Activated CD4-positive, alpha-beta memory T cell treated with anti-CD3 and anti-CD28 coated beads for 36 hours (primary cell): ENCODE data around the gene FZD2. TPM values are rescaled to one million over a fixed set of nuclear protein-coding genes. Genes with fewer than 3 reads are reported as not detected.
"Not testable (repeated sequence)": the region's sequence is repeated elsewhere in the genome, so short reads cannot be mapped to it uniquely, and the experiment has no call there.

ENCODE experiments used
- CTCF ChIA-PET: fragments of 350-600 bp; sonication (Branson Sonifier 250); formaldehyde crosslinking; loops from one replicate; lab custom pipeline; 2021; ENCODE audit warnings: antibody characterized with exemption, inconsistent platforms; lab: Charles Lee
- POLR2A ChIA-PET: fragments of 350-600 bp; sonication (Branson Sonifier 250); formaldehyde crosslinking; loops from one replicate; lab custom pipeline; 2021; ENCODE audit warnings: antibody characterized with exemption; lab: Charles Lee
- DNase-seq: peaks from one replicate; pipeline ENCODE4 v3.0.0-alpha.2; 2020
- H3K27ac Mint-ChIP-seq: one replicate; pipeline ENCODE4 v1.8.0; 2021; ENCODE audit warnings: mixed read lengths
- H3K27me3 Mint-ChIP-seq: one replicate; pipeline ENCODE4 v1.8.0; 2021; ENCODE audit warnings: mixed read lengths
- H3K36me3 Mint-ChIP-seq: one replicate; pipeline ENCODE4 v1.8.0; 2021; ENCODE audit warnings: mixed read lengths
- H3K4me1 Mint-ChIP-seq: one replicate; pipeline ENCODE4 v1.8.0; 2021; ENCODE audit warnings: low read depth, mixed read lengths
- H3K4me3 Mint-ChIP-seq: one replicate; pipeline ENCODE4 v1.8.0; 2021; ENCODE audit warnings: mild to moderate bottlenecking, mixed read lengths
- H3K9me3 Mint-ChIP-seq: one replicate; pipeline ENCODE4 v1.8.0; 2021; ENCODE audit warnings: mixed read lengths
- intact Hi-C: fragments of 100-400 bp; cut with micrococcal nuclease; formaldehyde crosslinking; loops from one replicate; pipeline ENCODE4 v1.15.1; 2023
- total RNA-seq, 2 experiments: library from RNA; stranded (reverse); gene quantifications; one replicate each; pipeline ENCODE4 v1.2.3, GENCODE V29; 2021

Gene FZD2
- total RNA-seq, 2 experiments from 2014 or later = not detected

DNA sequence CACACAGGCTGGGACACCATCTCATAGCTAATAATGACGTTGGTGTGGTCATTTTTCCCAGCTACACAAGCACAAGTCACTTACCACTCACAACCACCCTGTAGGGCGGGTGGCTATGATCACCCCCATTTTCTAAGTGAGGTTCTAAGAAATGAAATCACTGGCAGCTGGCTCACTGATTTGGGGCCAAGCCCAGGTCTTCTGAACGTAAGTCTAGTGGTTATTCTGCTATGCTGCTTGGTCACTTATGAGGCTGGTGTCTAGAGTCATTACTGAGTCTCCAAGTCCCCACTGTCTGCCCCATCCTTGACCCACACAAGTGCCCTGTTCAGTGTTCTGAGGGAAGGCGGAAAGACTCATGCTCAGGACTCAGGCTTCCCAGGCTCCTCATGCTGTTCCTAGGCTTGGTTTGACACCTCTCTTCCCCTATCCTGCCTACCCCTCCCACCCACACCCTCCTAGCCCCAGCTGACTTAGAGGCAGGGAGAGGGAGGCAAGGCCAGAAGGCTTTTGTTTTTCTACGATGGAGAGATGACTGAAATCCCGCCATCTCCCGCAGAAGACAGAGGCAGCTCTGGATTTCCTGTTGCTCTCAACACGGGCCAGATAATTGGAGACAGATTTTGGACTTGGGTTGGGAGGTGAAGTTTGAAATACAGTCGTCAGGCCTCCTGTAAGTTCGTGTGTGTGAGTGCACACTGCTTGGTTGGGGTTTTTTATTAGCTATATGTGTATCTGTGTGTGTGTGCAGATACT lies 32.2 kb downstream of the FZD2 start:
- Mint-ChIP-seq H3K27ac (no peak overlapping the region), H3K4me1 (no peaks in the 10 kb centered on the region), H3K4me3 (no peak overlapping the region), H3K36me3 (no peaks in the 10 kb centered on the region), H3K27me3 (no peaks in the 10 kb centered on the region), H3K9me3 (no peaks in the 10 kb centered on the region)
- ChIA-PET CTCF (no interaction called here), POLR2A (no interaction called here)
- DNase-seq = no peak
- intact Hi-C loops = no loop called here

- H3K36me3 Mint-ChIP-seq, H3K4me3 Mint-ChIP-seq, CTCF ChIA-PET, H3K9me3 Mint-ChIP-seq, H3K27me3 Mint-ChIP-seq, POLR2A ChIA-PET, H3K4me1 Mint-ChIP-seq, DNase-seq, H3K27ac Mint-ChIP-seq, intact Hi-C loops: not testable (repeated sequence)
Observed at GRCh38 chr17:44590072-44590462, 32.8 kb downstream of the FZD2 start.

DNA sequence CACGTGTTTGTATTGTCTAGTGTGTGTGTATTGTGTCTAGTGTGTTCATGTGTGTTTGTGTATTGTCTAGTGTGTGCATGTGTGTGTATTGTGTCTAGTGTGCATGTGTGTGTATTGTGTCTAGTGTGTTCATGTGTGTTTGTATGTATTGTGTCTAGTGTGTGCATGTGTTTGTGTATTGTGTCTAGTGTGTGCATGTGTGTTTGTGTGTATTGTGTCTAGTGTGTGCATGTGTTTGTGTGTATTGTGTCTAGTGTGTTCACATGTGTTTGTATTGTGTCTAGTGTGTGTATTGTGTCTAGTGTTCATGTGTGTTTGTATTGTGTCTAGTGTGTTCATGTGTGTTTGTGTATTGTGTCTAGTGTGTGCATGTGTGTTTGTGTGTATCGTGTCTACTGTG lies 33.5 kb downstream of the FZD2 start:
- DNase-seq, intact Hi-C loops: not testable (repeated sequence)

GRCh38 chr17:44591206-44591605 lies 33.9 kb downstream of the FZD2 start:
- intact Hi-C loops = no loop called here
- no peaks in the 10 kb centered on the region for H3K36me3 Mint-ChIP-seq
- H3K9me3 Mint-ChIP-seq = no peaks in the 10 kb centered on the region
- no peak overlapping the region for H3K27ac Mint-ChIP-seq
- no peak for DNase-seq
- H3K4me3 Mint-ChIP-seq = no peak overlapping the region
- peaks cover under 1% of the 10 kb centered on the region for H3K27me3 Mint-ChIP-seq
- ChIA-PET CTCF (interaction anchor here (0.8 kb wide), 1 partner anchor 30 kb away, joined by 3 read pairs; no protein-coding TSS in a partner anchor), POLR2A (no interaction called here)
- no peaks in the 10 kb centered on the region for H3K4me1 Mint-ChIP-seq

More for the DNA sequence above, 33.5 kb downstream of the FZD2 start:
- POLR2A ChIA-PET, CTCF ChIA-PET, H3K4me3 Mint-ChIP-seq, H3K9me3 Mint-ChIP-seq, H3K36me3 Mint-ChIP-seq, H3K27ac Mint-ChIP-seq, H3K4me1 Mint-ChIP-seq, H3K27me3 Mint-ChIP-seq: not testable (repeated sequence)

DNA sequence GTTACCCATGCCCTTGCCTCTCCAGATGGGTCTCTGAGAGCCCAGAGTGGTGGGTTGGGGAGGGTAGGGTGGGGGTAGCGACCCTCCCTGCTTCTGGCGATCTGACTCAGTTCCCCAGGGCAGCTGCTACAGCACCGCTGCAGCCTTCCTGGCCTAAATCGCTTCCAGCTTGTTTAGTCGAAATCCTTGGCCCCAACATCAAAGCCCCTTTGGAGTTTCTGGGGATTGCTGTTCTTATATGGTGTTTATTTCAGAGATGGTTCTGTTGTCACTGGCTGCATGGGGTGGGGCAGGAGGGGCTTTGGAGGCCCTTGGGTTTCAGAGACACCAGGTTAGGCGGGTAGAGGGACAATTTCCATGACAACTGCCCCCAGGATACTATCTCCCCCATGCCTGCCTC lies 35.9 kb downstream of the FZD2 start:
- no peak for DNase-seq
- H3K4me3 Mint-ChIP-seq = no peak overlapping the region
- H3K9me3 Mint-ChIP-seq = no peaks in the 10 kb centered on the region
- ChIA-PET POLR2A (no interaction called here), CTCF (no interaction called here)
- intact Hi-C loops = no loop called here
- peaks cover 5% of the 10 kb centered on the region for H3K27me3 Mint-ChIP-seq
- H3K27ac Mint-ChIP-seq = no peak overlapping the region
- H3K4me1 Mint-ChIP-seq = no peaks in the 10 kb centered on the region
- no peaks in the 10 kb centered on the region for H3K36me3 Mint-ChIP-seq

GRCh38 chr17:44595216-44595775 lies 38.0 kb downstream of the FZD2 start:
- ChIA-PET CTCF (no interaction called here), POLR2A (no interaction called here)
- Mint-ChIP-seq H3K36me3 (no peaks in the 10 kb centered on the region), H3K4me3 (no peak overlapping the region), H3K9me3 (no peaks in the 10 kb centered on the region), H3K27ac (no peak overlapping the region), H3K4me1 (no peaks in the 10 kb centered on the region), H3K27me3 (peaks cover 8% of the 10 kb centered on the region)
- intact Hi-C loops = no loop called here
- DNase-seq = no peak

DNA sequence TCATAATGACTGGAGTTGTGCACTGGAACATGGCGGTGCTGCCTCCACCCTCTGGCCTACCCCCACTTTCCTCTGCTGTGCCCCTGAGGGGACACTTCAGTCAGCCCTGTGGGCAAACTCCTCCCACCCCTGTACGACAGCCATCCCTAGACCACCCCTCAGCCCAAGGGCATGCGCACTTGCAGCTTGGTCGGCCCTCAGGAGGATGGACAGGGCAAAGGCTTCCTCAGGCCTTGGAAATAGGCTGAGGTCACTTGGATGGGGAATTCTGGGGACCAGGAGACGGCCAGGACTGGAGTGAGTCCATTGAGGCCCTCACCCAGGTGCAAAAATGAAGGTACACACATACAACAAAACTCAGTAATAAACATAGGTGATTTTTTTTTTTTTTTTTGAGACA lies 41.0 kb downstream of the FZD2 start:
- no peak for DNase-seq
- Mint-ChIP-seq H3K9me3 (no peaks in the 10 kb centered on the region), H3K4me1 (no peaks in the 10 kb centered on the region), H3K27ac (no peak overlapping the region), H3K4me3 (no peak overlapping the region), H3K27me3 (peaks cover 11% of the 10 kb centered on the region), H3K36me3 (no peaks in the 10 kb centered on the region)
- ChIA-PET POLR2A (no interaction called here), CTCF (no interaction called here)
- intact Hi-C loops = no loop called here

DNA sequence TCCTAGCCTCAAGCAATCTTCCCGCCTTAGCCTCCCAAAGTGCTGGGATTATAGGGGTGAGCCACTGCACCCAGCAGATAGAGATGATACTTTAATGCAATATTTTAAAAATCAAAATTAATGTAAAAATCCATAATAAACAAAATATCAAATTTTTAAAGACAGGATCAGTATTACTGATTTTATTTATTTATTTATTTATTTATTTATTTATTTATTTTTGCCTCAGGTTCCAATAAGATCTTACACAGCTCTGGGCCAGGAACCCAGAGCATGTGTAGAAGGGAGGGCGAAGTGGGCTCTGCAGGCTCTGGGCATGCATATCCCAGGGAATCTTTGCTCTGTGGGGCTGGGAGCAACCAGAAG lies 41.6 kb downstream of the FZD2 start:
- Mint-ChIP-seq H3K36me3 (no peaks in the 10 kb centered on the region), H3K4me3 (no peak overlapping the region), H3K27ac (no peak overlapping the region), H3K4me1 (no peaks in the 10 kb centered on the region), H3K9me3 (no peaks in the 10 kb centered on the region), H3K27me3 (peaks cover 11% of the 10 kb centered on the region)
- no peak for DNase-seq
- ChIA-PET POLR2A (no interaction called here), CTCF (no interaction called here)
- intact Hi-C loops = no loop called here

GRCh38 chr17:44599298-44600175 lies 42.3 kb downstream of the FZD2 start:
- no peak for DNase-seq
- POLR2A ChIA-PET = no interaction called here
- CTCF ChIA-PET = no interaction called here
- Mint-ChIP-seq H3K4me3 (no peak overlapping the region), H3K27ac (no peak overlapping the region), H3K4me1 (no peaks in the 10 kb centered on the region), H3K9me3 (no peaks in the 10 kb centered on the region), H3K27me3 (peaks cover 11% of the 10 kb centered on the region), H3K36me3 (no peaks in the 10 kb centered on the region)
- intact Hi-C loops = no loop called here

GRCh38 chr17:44601539-44601938 lies 44.3 kb downstream of the FZD2 start:
- H3K27me3 Mint-ChIP-seq = peaks cover 9% of the 10 kb centered on the region
- CTCF ChIA-PET = no interaction called here
- H3K9me3 Mint-ChIP-seq = no peaks in the 10 kb centered on the region
- DNase-seq = no peak
- intact Hi-C loops = no loop called here
- no peaks in the 10 kb centered on the region for H3K4me1 Mint-ChIP-seq
- H3K36me3 Mint-ChIP-seq = no peaks in the 10 kb centered on the region
- H3K27ac Mint-ChIP-seq = no peak overlapping the region
- H3K4me3 Mint-ChIP-seq = no peak overlapping the region
- POLR2A ChIA-PET = no interaction called here

- Mint-ChIP-seq H3K4me1 (no peaks in the 10 kb centered on the region), H3K27me3 (peaks cover 10% of the 10 kb centered on the region), H3K4me3 (no peak overlapping the region), H3K9me3 (no peaks in the 10 kb centered on the region), H3K27ac (no peak overlapping the region), H3K36me3 (no peaks in the 10 kb centered on the region)
- CTCF ChIA-PET = no interaction called here
- no peak for DNase-seq
- POLR2A ChIA-PET = no interaction called here
- intact Hi-C loops = no loop called here
Observed at GRCh38 chr17:44601973-44602372, 44.7 kb downstream of the FZD2 start.

DNA sequence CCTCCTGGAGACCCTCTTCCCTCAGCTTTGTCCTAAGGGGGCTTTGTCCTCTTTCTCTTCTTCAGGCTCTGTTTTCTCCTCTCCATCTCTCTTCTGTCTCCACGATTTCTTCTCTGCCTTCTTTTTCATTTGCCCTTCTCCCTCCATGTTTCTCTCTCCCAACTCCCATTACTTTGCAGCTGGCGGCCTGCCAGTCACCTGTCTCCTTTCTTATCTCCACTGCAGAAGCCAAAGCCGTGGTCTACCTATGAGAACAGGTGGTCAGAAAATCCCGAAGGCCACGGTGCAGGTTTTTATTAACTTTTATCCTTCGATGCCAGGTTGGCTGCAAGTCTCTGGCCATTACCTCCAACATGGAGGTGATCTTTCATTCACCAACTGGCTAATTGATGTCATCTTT lies 45.1 kb downstream of the FZD2 start:
- no peak for DNase-seq
- ChIA-PET CTCF (no interaction called here), POLR2A (no interaction called here)
- intact Hi-C loops = no loop called here
- Mint-ChIP-seq H3K4me3 (no peak overlapping the region), H3K27ac (no peak overlapping the region), H3K4me1 (no peaks in the 10 kb centered on the region), H3K9me3 (no peaks in the 10 kb centered on the region), H3K27me3 (peaks cover 10% of the 10 kb centered on the region), H3K36me3 (no peaks in the 10 kb centered on the region)
